HG03460 (cell line): ENCODE results near the gene TAS2R38.
"Not testable (repeated sequence)": the region's sequence is repeated elsewhere in the genome, so short reads cannot be mapped to it uniquely, and the experiment has no call there.

Experiments used
- ATAC-seq: cut with Tn5 transposase; IDR thresholded peaks from one replicate; pipeline ENCODE4 v1.9.1; 2021; ENCODE audit not compliant: unreplicated experiment

Gene TAS2R38

GRCh38 chr7:141973673-141974072 is at the start of gene TAS2R38:
Gene TAS2R38 (minus strand): TSS chr7:141973773. CDS start chr7:141973689, 84 bp downstream.
- no peak for ATAC-seq

GRCh38 chr7:142018154-142018553 is 44.6 kb upstream of the TAS2R38 start:
- ATAC-seq, result no peak

DNA sequence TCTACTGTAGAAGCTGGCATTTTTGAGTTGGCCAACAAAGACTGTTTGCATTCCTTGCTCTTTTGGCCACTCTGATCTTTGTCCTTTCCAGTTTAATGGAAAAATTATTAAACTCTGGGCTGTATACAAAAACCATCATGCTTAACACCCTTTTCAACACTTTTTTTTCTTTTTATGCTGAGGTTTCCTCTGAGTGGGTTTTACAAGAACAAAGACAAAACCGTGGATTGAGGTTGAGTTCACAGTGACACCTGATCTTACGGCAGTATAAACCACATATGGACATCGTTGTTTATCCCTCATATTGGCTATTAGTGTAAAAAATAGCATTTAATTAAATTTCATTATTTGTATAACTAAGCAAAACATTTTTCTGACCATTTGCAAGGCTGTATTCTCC is 43.9 kb upstream of the TAS2R38 start:
- ATAC-seq, result no peak

GRCh38 chr7:142012825-142013511 is 39.4 kb upstream of the TAS2R38 start:
- ATAC-seq, result no peak

GRCh38 chr7:142010952-142011548 is 37.5 kb upstream of the TAS2R38 start:
- ATAC-seq, result no peak

- no peak for ATAC-seq
Measured at GRCh38 chr7:142009187-142009586, 35.6 kb upstream of the TAS2R38 start.

GRCh38 chr7:142006577-142006976 is 33.0 kb upstream of the TAS2R38 start:
- no peak for ATAC-seq

DNA sequence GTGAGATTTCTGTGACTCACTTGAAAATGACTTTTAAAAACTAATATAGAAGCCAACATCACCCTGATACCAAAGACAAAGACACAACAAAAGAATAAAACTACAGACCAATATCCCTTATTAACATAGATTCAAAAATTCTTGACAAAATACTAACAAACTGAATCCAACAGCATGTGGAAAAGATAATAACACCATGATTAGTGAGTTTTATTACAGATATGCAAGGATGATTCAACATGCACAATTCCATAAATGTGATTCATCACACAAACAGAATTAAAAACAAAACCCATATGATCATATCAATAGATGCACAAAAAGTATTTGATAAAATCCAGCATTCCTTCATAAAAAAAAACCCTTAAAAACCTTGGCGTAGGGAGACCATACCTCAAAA is 28.6 kb upstream of the TAS2R38 start:
- no peak for ATAC-seq

DNA sequence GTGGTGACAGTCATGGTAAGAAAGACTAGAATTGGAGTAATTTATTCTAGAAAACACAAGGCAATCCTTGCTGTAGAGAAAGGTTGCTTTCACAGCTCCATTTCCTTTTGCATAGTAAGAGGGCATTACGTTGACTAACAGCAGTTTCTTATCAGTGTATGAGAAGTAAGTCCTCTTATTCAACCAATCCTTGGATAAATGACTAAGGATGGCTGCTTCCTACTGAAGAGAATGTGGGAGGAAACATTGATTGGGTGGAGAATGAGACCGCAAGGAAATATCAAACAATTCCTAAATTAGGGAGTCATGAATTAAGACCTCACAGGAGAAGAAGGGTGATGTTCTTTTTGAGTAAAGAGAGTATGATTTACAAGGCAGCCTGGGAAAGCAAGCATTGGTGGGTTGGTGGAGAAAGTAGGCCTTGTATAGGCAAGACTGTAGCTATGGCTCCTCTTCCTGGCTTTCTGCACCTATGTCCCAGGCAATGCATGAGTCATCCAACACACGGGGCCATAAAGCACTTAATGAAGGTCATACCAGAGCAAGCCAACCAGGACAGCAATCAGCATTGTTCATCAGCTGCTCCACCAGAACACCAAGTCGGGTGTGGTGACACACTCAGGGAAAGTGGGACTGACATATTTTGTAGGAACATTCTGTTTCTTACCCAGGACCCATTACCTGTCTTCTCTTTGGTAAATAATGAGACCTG is 27.7 kb upstream of the TAS2R38 start:
- ATAC-seq, result no peak

- ATAC-seq, result no peak
Measured at GRCh38 chr7:142000244-142000643, 26.7 kb upstream of the TAS2R38 start.

GRCh38 chr7:141999058-141999623 is 25.6 kb upstream of the TAS2R38 start:
- no peak for ATAC-seq

DNA sequence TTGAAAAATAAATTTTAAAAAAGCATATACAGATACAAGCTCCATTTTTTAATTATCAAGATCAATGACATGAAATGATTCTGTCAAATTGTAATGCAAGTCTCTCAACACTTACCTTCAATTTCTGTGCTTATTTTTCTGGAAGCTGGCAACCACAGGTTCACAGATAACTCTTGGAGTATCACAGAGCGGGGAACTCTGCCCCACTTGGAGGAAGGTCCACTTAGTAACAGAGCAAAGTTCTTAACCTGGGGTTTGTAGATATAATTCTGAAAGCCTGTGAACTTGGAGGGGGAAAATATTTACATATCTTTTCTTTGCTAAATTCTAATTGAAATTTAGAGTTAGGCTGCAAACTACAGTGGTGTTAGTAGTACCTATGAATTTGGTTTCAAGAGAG is 19.8 kb upstream of the TAS2R38 start:
- no peak for ATAC-seq

- ATAC-seq, result no peak
Measured at GRCh38 chr7:141992688-141993087, 19.1 kb upstream of the TAS2R38 start.

DNA sequence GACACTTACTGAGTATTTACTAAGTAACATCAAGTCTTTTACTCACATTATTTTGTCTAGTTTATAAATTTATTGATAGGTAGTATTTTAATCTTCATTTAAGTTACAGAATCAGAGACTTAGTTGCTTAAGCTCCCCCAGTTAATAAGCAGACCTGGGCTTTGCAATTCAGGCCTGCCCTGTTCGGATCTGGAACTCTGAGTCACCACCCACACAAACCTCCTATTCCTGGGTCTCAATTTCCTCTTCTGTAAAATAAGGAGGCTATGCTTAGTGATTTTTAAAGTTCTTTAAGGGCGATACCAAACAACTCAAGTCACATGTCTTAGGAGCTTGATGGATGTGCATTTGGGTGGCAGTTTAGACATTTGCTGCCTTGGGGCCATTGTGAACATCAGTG is 18.6 kb upstream of the TAS2R38 start:
- ATAC-seq, result no peak

DNA sequence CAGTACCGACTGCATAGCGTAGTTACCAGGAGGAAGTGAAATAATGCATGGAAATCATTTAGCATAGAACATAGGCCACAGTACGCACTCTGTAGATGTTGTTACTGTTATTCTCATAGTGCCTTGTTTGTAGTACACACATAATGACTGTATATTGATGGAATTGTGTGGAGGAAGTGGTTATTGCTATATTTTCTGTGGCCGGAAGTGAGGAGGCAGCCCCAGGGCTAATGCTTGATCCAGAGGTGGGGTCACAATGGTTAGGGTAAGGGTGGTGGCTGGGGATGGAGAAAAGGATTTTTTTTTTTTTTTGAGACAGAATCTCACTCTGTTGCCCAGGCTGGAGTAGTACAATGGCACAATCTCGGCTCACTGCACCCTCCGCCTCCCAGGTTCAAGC is 17.6 kb upstream of the TAS2R38 start:
- ATAC-seq, result no peak

- no peak for ATAC-seq
Measured at GRCh38 chr7:141990011-141990725, 16.6 kb upstream of the TAS2R38 start.

- ATAC-seq, result not testable (repeated sequence)
Measured at GRCh38 chr7:141987803-141988202, 14.2 kb upstream of the TAS2R38 start.

GRCh38 chr7:141986923-141987322 is 13.3 kb upstream of the TAS2R38 start:
- ATAC-seq, result no peak

- ATAC-seq, result not testable (repeated sequence)
Measured at GRCh38 chr7:141985926-141986325, 12.4 kb upstream of the TAS2R38 start.

GRCh38 chr7:141979568-141979967 is 6.0 kb upstream of the TAS2R38 start:
- ATAC-seq, result no peak

GRCh38 chr7:141978351-141978750 is 4.8 kb upstream of the TAS2R38 start:
- ATAC-seq, result no peak
